Heart right ventricle (tissue), 16 donors: ENCODE results near the gene ZNF333. TPM values are rescaled to one million over a fixed set of nuclear protein-coding genes. Genes with fewer than 3 reads are reported as not detected.
"Not testable (repeated sequence)": the region's sequence is repeated elsewhere in the genome, so short reads cannot be mapped to it uniquely, and the experiment has no call there.

ENCODE experiments used
- ATAC-seq, 8 donors: fragments of 200-7000 bp; cut with Tn5 transposase; one replicate each; pipeline ENCODE4 v1.9.1; 2020; ENCODE audit warnings: mild to moderate bottlenecking in 8 of 8, moderate library complexity in 8 of 8, moderate number of reproducible peaks in 1 of 8
- DNase-seq, 2 donors: peaks; one replicate each; pipeline ENCODE4 v3.0.0-alpha.2; 2020
- H3K27ac ChIP-seq, 10 donors: fragments of 200-600 bp; sonication (generic) in 2 of 10; one replicate each; pipeline versions ENCODE4 v1.5.0 to v1.8.0; 2020 to 2022; ENCODE audit warnings: mild to moderate bottlenecking in 3 of 10
- H3K27me3 ChIP-seq, 7 donors: fragments of 200-600 bp; one replicate each; pipeline ENCODE4 v1.8.0; 2021 to 2022; ENCODE audit warnings: mild to moderate bottlenecking in 2 of 7
- H3K36me3 ChIP-seq, 9 donors: fragments of 200-600 bp; sonication (generic) in 1 of 9; one replicate each; pipeline versions ENCODE4 v1.5.0 to v1.8.0; 2020 to 2022; ENCODE audit warnings: mild to moderate bottlenecking in 2 of 9
- H3K4me1 ChIP-seq, 9 donors: fragments of 200-600 bp; sonication (generic) in 1 of 9; one replicate each; pipeline versions ENCODE4 v1.5.0 to v1.8.0; 2020 to 2022; ENCODE audit warnings: mild to moderate bottlenecking in 4 of 9
- H3K4me3 ChIP-seq, 10 donors: fragments of 200-600 bp; sonication (generic) in 2 of 10; one replicate each; pipeline versions ENCODE4 v1.5.0 to v1.8.0; 2020 to 2022; ENCODE audit warnings: mild to moderate bottlenecking in 7 of 10, moderate library complexity in 2 of 10
- H3K9me3 ChIP-seq, 11 donors: fragments of 200-600 bp in 10 of 11; sonication (generic) in 2 of 11; one replicate each; pipeline versions ENCODE4 v1.5.0 to v1.8.0; 2013 to 2022; ENCODE audit warnings: mild to moderate bottlenecking in 2 of 11, control low read depth in 1 of 11, moderate library complexity in 1 of 11
- CTCF ChIP-seq, 9 donors: fragments of 200-600 bp; sonication (generic) in 2 of 9; IDR thresholded peaks; one replicate each; pipeline versions ENCODE4 v1.5.0 to v1.8.0; 2021 to 2022; ENCODE audit warnings: antibody characterized with exemption in 9 of 9, mild to moderate bottlenecking in 5 of 9, moderate library complexity in 1 of 9
- WGBS, 2 donors: extraction: QIAGEN DNeasy Blood & Tissue Kit; methylation state at CpG; one replicate each; pipeline ENCODE4 v1.1.7; 2013; ENCODE audit warnings: inconsistent platforms in 1 of 2; 5-methylcytosine and 5-hydroxymethylcytosine counted together
- intact Hi-C, 10 donors: fragments of 100-400 bp; cut with DNase I; formaldehyde crosslinking; loops; one replicate each; pipeline versions ENCODE4 v1.11.1 to v1.14.2; 2022
- polyA plus RNA-seq, 2 donors: library from polyadenylated mRNA; stranded (reverse); fragments of 200-250 nt; gene quantifications; one replicate each; pipeline ENCODE4 v1.2.3, GENCODE V29; 2013
- total RNA-seq, 10 donors: library from RNA; stranded (reverse); fragmentation: NEBNext Ultra II Directional in 3 of 10; extraction: Animal tissue kit (Norgen Biotek cat#: 25700) in 3 of 10; gene quantifications; one replicate each; pipeline versions ENCODE4 v1.2.1 to v1.2.4, GENCODE V29; 2021 to 2023
- donor health status: Arrhythmogenic right ventricular cardiomyopathy.
- donor health status: ischemic (EF 13 %, LVEDD 7.1; RV severe dilation, severe dysfunction).
- donor health status: healthy with polysubstance abuse.
- donor health status: DM: no; HTN: yes; CAD: no.
- donor health status: DM: no; HTN: no; CAD: no.
- donor health status: ischemic (EF 25% LVEDD 6.9; RV normal size, moderate dysfunction).
- donor health status: ischemic (EF 25% LVEDD 5.7; RV mildly dilated, moderate dysfunction).
- donor health status: healthy.
- donor health status: DM: yes; HTN: yes; CAD: no.
- donor health status: Ischemic cardiomyopathy.
- donor health status: ischemic (EF 35%, LVEDD 5.7; RV mildly dilated, moderate dysfunction).
- donor health status: nonischemic (EF 11% LVEDD 7.7; RV severe dilation, severe dysfunction).
- donor health status: DM: yes; HTN: yes; CAD: no.
- donor health status: PGD.
- donor health status: ischemic (EF 29% LVEDD 5.4; RV normal size, mild dysfunction).
- donor health status: nonischemic (EF 23%, LVEDD 6.1; RV moderate dilation, normal function).

Gene ZNF333
- total and polyA plus RNA-seq, 12 donors = 4.2 to 12.8 (median 8.5) TPM

- no peak overlapping the region for H3K4me3 ChIP-seq
- no peaks in the 10 kb centered on the region for H3K9me3 ChIP-seq
- intact Hi-C loops = no loop called here
- ATAC-seq (no peak), DNase-seq (no peak)
- H3K36me3 ChIP-seq = no peaks in the 10 kb centered on the region
- TF ChIP-seq CTCF (IDR thresholded peaks at IDR 0.05) = no peak
- no peak overlapping the region for H3K27ac ChIP-seq
- 47 to 48% methylated on average over 5 of the region's 5 CpGs for WGBS, 2 donors
- H3K27me3 ChIP-seq = peaks cover 0 to 40% (median 30%) of the 10 kb centered on the region in 7 donors
- H3K4me1 ChIP-seq = peaks cover 0 to 28% (median 0%) of the 10 kb centered on the region in 9 donors
Measured at GRCh38 chr19:14779151-14779550, 89.3 kb downstream of the ZNF333 start.

DNA sequence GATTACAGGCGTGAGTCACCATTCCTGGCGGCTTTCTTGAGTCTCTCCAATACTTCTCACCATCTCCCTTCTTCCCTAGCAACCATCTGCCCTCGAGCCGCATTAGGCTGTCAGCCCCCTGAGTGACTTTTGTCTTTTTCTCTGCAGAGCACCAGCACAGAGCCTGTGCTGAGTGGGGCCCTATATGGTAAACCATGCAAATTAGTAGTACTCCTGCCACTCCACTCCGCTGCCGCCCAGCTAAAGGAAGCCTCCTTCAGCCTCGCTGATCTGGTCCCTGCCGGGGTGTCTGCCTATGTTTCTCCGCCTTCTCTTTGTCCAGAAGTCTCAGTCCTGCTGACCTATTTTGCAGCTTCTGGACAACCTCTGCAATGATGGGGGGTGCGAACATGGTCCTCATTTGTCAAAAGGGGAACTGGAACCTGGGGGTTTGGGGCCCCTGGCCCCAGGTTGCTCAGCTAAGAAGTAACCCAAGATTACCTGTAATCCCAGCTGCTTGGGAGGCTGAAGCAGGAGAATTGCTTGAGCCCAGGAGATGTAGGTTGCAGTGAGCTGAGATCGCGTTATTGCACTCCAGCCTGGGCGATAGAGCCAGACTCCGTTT is 90.9 kb downstream of the ZNF333 start:
- H3K36me3 ChIP-seq, ATAC-seq, H3K27ac ChIP-seq, DNase-seq, H3K9me3 ChIP-seq, H3K4me3 ChIP-seq, intact Hi-C loops: not testable (repeated sequence)
- Histone ChIP-seq H3K4me1 (peaks cover 0 to 29% (median 0%) of the 10 kb centered on the region in 9 donors), H3K27me3 (peaks cover 0 to 35% (median 17%) of the 10 kb centered on the region in 7 donors)
- 69 to 74% methylated on average over 13 to 14 of the region's 14 CpGs for WGBS, 2 donors

DNA sequence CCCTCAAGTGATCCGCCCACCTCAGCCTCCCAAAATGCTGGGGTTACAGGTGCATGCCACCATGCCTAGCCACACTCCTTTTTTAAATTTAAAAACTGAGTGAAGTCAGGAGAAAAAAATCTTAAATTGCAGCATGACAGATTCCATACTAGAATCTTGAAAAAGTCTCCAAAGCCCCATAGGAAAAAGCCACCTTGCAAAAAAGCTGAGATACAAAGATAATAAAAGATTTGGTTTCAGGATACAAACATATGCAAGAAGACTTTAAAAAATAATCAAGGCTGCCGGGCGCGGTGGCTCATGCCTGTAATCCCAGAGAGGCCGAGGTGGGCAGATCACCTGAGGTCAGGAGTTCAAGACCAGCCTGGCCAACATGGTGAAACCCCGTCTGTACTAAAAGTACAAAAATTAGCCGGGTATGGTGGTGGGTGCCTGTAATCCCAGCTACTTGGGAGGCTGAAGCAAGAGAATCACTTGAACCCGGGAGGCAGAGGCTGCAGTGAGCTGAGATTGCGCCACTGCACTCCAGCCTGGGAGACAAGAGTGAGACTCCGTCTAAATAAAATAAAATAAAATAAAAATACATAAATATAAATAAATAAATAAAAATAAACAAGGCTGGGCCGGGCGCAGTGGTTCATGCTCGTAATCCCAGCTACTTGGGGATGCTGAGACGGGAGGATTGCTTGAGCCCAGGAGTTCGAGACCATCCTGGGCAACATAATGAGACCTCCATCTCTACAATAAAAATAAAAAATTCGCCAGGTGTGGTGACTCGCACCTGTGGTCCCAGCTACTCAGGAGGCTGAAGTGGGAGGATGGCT is 92.1 kb downstream of the ZNF333 start:
- H3K4me1 ChIP-seq = peaks cover 0 to 41% (median 0%) of the 10 kb centered on the region in 9 donors
- H3K4me3 ChIP-seq, H3K36me3 ChIP-seq, ATAC-seq, H3K9me3 ChIP-seq, DNase-seq, intact Hi-C loops: not testable (repeated sequence)
- peaks cover 0 to 31% (median 15%) of the 10 kb centered on the region in 7 donors for H3K27me3 ChIP-seq
- WGBS, 2 donors = 85 to 90% methylated on average over 17 of the region's 17 CpGs
- peak overlapping the region in 1 of 10 donors; percentile 83 for H3K27ac ChIP-seq

GRCh38 chr19:14782626-14783409 is 93.0 kb downstream of the ZNF333 start:
- WGBS, 2 donors = 87 to 90% methylated on average over 16 of the region's 16 CpGs
- ATAC-seq = no peak
- no peak for DNase-seq
- Histone ChIP-seq H3K4me1 (peaks cover 0 to 44% (median 0%) of the 10 kb centered on the region in 9 donors), H3K4me3 (no peak overlapping the region), H3K27me3 (peaks cover 0 to 25% (median 12%) of the 10 kb centered on the region in 7 donors), H3K36me3 (no peaks in the 10 kb centered on the region), H3K27ac (peak overlapping the region in 1 of 10 donors; percentile 83), H3K9me3 (peaks cover 0 to 3% (median 0%) of the 10 kb centered on the region in 11 donors)
- intact Hi-C loops = no loop called here
- TF ChIP-seq CTCF (IDR thresholded peaks at IDR 0.05) = no peak

Other genes starting within 250 kb of the ZNF333 start
- under 1 TPM in 1 of 10 donors, not detected in 9; 0.17 TPM for gene PTGER1, start 214.7 kb upstream of the ZNF333 start, total RNA-seq
- gene PTGER1, start 214.7 kb upstream of the ZNF333 start, polyA plus RNA-seq = under 1 TPM in 1 of 2 donors, not detected in 1; 0.16 TPM
- gene GIPC1, start 193.9 kb upstream of the ZNF333 start, total RNA-seq = 10 to 100 TPM; 41.6 to 51.5 (median 45.8) TPM
- gene GIPC1, start 193.9 kb upstream of the ZNF333 start, polyA plus RNA-seq = 10 to 100 TPM; 57.3 to 84.1 TPM
- gene DNAJB1, start 171.7 kb upstream of the ZNF333 start, total RNA-seq = 10 to 100 TPM; 40.3 to 99.0 (median 46.4) TPM
- 10 to 100 TPM; 23.6 to 44.2 TPM for gene DNAJB1, start 171.7 kb upstream of the ZNF333 start, polyA plus RNA-seq
- gene TECR, start 160.5 kb upstream of the ZNF333 start, total RNA-seq = 10 to 100 TPM; 61.4 to 99.6 (median 73.1) TPM
- 100 to 1,000 TPM in 1 of 2 donors, 10 to 100 TPM in 1; 88.7 to 194 TPM for gene TECR, start 160.5 kb upstream of the ZNF333 start, polyA plus RNA-seq
- 100 to 1,000 TPM; 347 to 525 (median 467) TPM for gene NDUFB7, start 118.0 kb upstream of the ZNF333 start, total RNA-seq
- gene NDUFB7, start 118.0 kb upstream of the ZNF333 start, polyA plus RNA-seq = 1,000 to 10,000 TPM; 1,131 to 1,673 TPM
- under 1 TPM in 1 of 10 donors, not detected in 9; 0.12 TPM for gene CLEC17A, start 107.0 kb upstream of the ZNF333 start, total RNA-seq
- gene CLEC17A, start 107.0 kb upstream of the ZNF333 start, polyA plus RNA-seq = not detected
- gene ADGRE3, start 15.2 kb upstream of the ZNF333 start, total RNA-seq = under 1 TPM in 7 of 10 donors, not detected in 3; 0.15 to 0.78 (median 0.26) TPM
- gene ADGRE3, start 15.2 kb upstream of the ZNF333 start, polyA plus RNA-seq = under 1 TPM in 1 of 2 donors, not detected in 1; 0.01 TPM
- 1 to 10 TPM in 4 of 10 donors, under 1 TPM in 6; 0.17 to 5.0 (median 0.87) TPM for gene ADGRE2, start 88.5 kb downstream of the ZNF333 start, total RNA-seq
- under 1 TPM; 0.38 to 0.44 TPM for gene ADGRE2, start 88.5 kb downstream of the ZNF333 start, polyA plus RNA-seq
- gene OR7A5, start 145.1 kb downstream of the ZNF333 start, total RNA-seq = not detected
- gene OR7A5, start 145.1 kb downstream of the ZNF333 start, polyA plus RNA-seq = not detected
- gene OR7C1, start 145.1 kb downstream of the ZNF333 start, total RNA-seq = under 1 TPM in 3 of 10 donors, not detected in 7; 0.02 to 0.06 (median 0.02) TPM
- under 1 TPM; 0.01 to 0.07 TPM for gene OR7C1, start 145.1 kb downstream of the ZNF333 start, polyA plus RNA-seq
- gene OR7A10, start 158.9 kb downstream of the ZNF333 start, total RNA-seq = not detected
- gene OR7A10, start 158.9 kb downstream of the ZNF333 start, polyA plus RNA-seq = not detected
- not detected for gene OR7A17, start 196.1 kb downstream of the ZNF333 start, total RNA-seq
- gene OR7A17, start 196.1 kb downstream of the ZNF333 start, polyA plus RNA-seq = not detected